Adrenal gland (tissue), 5 donors: ENCODE results near the gene PLEKHA7.

Experiments
- CTCF ChIP-seq, 6 experiments: fragments of 450-650 bp in 4 of 6; fragments of 200-600 bp in 2 of 6; sonication (generic) in 1 of 6; IDR thresholded peaks; 1 replicate in 5 of 6; 2 replicates in 1 of 6; pipeline versions ENCODE4 v1.5.1 to v1.8.0; 2016 to 2021; ENCODE audit warnings: antibody characterized with exemption in 6 of 6, mild to moderate bottlenecking in 2 of 6, moderate library complexity in 1 of 6
- POLR2A ChIP-seq, 2 donors: fragments of 450-650 bp; IDR thresholded peaks; one replicate each; pipeline ENCODE4 v1.6.1; 2017; ENCODE audit warnings: antibody characterized with exemption in 2 of 2, mild to moderate bottlenecking in 2 of 2, moderate library complexity in 1 of 2
- donor health status: DM: no; HTN: no; CAD: no.

DNA sequence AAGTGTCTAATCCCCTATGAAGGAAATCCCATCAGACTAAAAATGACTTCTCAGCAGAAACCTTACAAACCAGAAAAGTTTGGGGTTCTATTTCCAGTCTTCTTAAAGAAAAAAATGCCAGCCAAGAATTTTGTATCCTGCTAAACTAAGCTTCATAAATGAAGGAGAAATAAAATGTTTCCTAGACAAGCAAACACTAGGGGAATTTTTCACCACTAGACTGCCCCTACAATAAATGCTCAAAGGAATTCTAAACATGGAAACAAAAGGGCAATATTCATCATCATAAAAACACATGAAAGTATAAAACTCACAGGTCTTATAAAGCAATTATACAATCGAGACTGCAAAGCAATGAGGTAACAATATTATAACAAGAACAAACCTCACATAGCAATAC is 124.3 kb downstream of the PLEKHA7 start:
- TF ChIP-seq CTCF (IDR thresholded peaks at IDR 0.05) = no peak
- no peak for TF ChIP-seq POLR2A (IDR thresholded peaks at IDR 0.05)
